PC-9 (cell line): ENCODE results near the gene PAH. TPM values are rescaled to one million over a fixed set of nuclear protein-coding genes. Genes with fewer than 3 reads are reported as not detected.
A peak's percentile ranks its signal among the peaks of the same experiment; 100 is the strongest.

Experiments
- BruUV-seq: library from RNA; stranded (reverse); fragments of 400-500 nt; replicated peaks from 2 replicates; lab custom pipeline; 2021; lab: Mats Ljungman, UMichigan
- CTCF ChIA-PET: fragments of 300-600 bp; sonication (Branson Sonifier 250); formaldehyde crosslinking; loops from one replicate; lab custom pipeline; 2022; ENCODE audit warnings: antibody characterized with exemption; lab: Charles Lee
- POLR2A ChIA-PET: fragments of 300-600 bp; sonication (Branson Sonifier 250); formaldehyde crosslinking; loops from one replicate; lab custom pipeline; 2022; ENCODE audit warnings: antibody characterized with exemption; ENCODE audit not compliant: unreplicated experiment; lab: Charles Lee
- DNase-seq, 2 experiments: peaks; one replicate each; pipeline versions ENCODE4 v3.0.0 to v3.0.0-alpha.2; 2015 to 2022; ENCODE audit warnings: mixed read lengths in 1 of 2
- H2AFZ ChIP-seq: fragments of 200-600 bp; sonication (generic); 2 replicates; pipeline ENCODE4 v1.8.1; 2017; ENCODE audit warnings: antibody characterized with exemption
- H3F3A ChIP-seq: fragments of 200-600 bp; sonication (generic); 2 replicates; pipeline ENCODE4 v1.8.1; 2017; ENCODE audit warnings: antibody characterized with exemption, mild to moderate bottlenecking, low read depth; ENCODE audit not compliant: insufficient read depth
- H3K27ac ChIP-seq: fragments of 200-600 bp; sonication (generic); 2 replicates; pipeline ENCODE4 v1.6.1; 2016; ENCODE audit warnings: mixed run types
- H3K27me3 ChIP-seq: fragments of 200-600 bp; sonication (generic); 2 replicates; pipeline ENCODE4 v1.6.1; 2016; ENCODE audit warnings: low read depth, mixed run types; ENCODE audit not compliant: insufficient read depth
- H3K36me3 ChIP-seq: fragments of 200-600 bp; sonication (generic); 2 replicates; pipeline ENCODE4 v1.6.1; 2016; ENCODE audit warnings: low read depth, mixed run types
- H3K4me1 ChIP-seq: fragments of 200-600 bp; sonication (generic); replicated peaks from 2 replicates; pipeline ENCODE4 v1.6.1; 2016; ENCODE audit warnings: mixed run types; ENCODE audit not compliant: insufficient read depth
- H3K4me2 ChIP-seq: fragments of 200-600 bp; sonication (generic); 2 replicates; pipeline ENCODE4 v1.6.1; 2017; ENCODE audit warnings: mixed run types
- H3K4me3 ChIP-seq: fragments of 200-600 bp; sonication (generic); 2 replicates; pipeline ENCODE4 v1.6.1; 2016; ENCODE audit warnings: mixed run types
- H3K79me2 ChIP-seq: fragments of 200-600 bp; sonication (generic); 2 replicates; pipeline ENCODE4 v1.6.1; 2017; ENCODE audit warnings: low read depth, mixed run types
- H3K9me2 ChIP-seq: fragments of 200-600 bp; sonication (generic); 2 replicates; pipeline ENCODE4 v1.8.1; 2017; ENCODE audit warnings: mild to moderate bottlenecking; ENCODE audit not compliant: insufficient read depth
- H3K9me3 ChIP-seq: fragments of 200-600 bp; sonication (generic); 2 replicates; pipeline ENCODE4 v1.8.1; 2016; ENCODE audit warnings: low read depth; ENCODE audit not compliant: insufficient read depth
- H4K20me1 ChIP-seq: fragments of 200-600 bp; sonication (generic); 2 replicates; pipeline ENCODE4 v1.8.1; 2017; ENCODE audit not compliant: insufficient read depth
- CTCF ChIP-seq: fragments of 200-600 bp; sonication (generic); conservative IDR thresholded peaks from 2 replicates; pipeline ENCODE4 v1.6.1; 2017; ENCODE audit warnings: mixed run types, antibody characterized with exemption, mild to moderate bottlenecking, moderate library complexity
- EZH2 ChIP-seq: fragments of 200-600 bp; sonication (generic); IDR thresholded peaks from 2 replicates; pipeline ENCODE4 v1.8.0; 2017; ENCODE audit warnings: antibody characterized with exemption, low read depth
- intact Hi-C: fragments of 100-400 bp; cut with micrococcal nuclease; formaldehyde crosslinking; loops from one replicate; pipeline ENCODE4 v1.10.0; 2022; ENCODE audit not compliant: unreplicated experiment
- total RNA-seq: library from RNA; stranded (reverse); gene quantifications from 2 replicates; pipeline ENCODE4 v1.2.3, GENCODE V29; 2021

PAH gene
- total RNA-seq, 1 experiment from 2014 or later: not detected

DNA sequence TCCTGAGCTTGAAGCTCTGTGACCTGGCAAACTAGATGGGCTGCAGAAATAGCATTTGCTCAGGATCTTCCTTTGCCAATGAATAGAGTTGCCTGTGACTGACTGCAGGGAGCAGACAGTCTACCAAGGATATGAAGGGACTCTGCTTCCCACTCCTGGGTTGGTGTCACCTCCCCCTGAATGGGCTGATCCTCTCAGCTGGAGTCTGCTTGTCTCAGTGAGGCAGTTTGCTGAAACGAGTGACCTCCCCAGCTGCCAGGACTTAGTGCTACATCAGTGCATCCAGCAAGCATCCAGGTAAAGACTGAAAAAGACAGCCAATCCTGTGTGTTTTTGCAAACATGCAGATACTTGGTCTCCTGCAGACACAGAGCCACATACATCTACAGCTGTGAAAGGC, 28.5 kb downstream of the PAH start:
- ChIA-PET POLR2A (no interaction called here), CTCF (no interaction called here)
- Histone ChIP-seq H3K4me3 (no peak overlapping the region), H3K9me2 (no peaks in the 10 kb centered on the region), H3K79me2 (no peaks in the 10 kb centered on the region), H3F3A (no peaks in the 10 kb centered on the region), H3K4me2 (no peak overlapping the region), H3K27ac (no peak overlapping the region), H3K36me3 (no peaks in the 10 kb centered on the region), H3K27me3 (peaks cover 18% of the 10 kb centered on the region), H3K9me3 (no peaks in the 10 kb centered on the region), H4K20me1 (no peaks in the 10 kb centered on the region; the same call in 1 of the 2 replicates), H3K4me1 (no peaks in the 10 kb centered on the region), H2AFZ (no peak overlapping the region)
- intact Hi-C loops: no loop called here
- no peak for DNase-seq
- no TSS peak for BruUV-seq
- TF ChIP-seq CTCF (no peak), EZH2 (no peak)

- Histone ChIP-seq H4K20me1 (no peaks in the 10 kb centered on the region; the same call in 1 of the 2 replicates), H3K79me2 (no peaks in the 10 kb centered on the region), H2AFZ (no peak overlapping the region), H3K27me3 (peaks cover 18% of the 10 kb centered on the region), H3K27ac (no peak overlapping the region), H3K36me3 (no peaks in the 10 kb centered on the region), H3K4me3 (no peak overlapping the region), H3K4me2 (no peak overlapping the region), H3K9me2 (no peaks in the 10 kb centered on the region), H3F3A (no peaks in the 10 kb centered on the region), H3K9me3 (no peaks in the 10 kb centered on the region), H3K4me1 (no peaks in the 10 kb centered on the region)
- intact Hi-C loops: no loop called here
- ChIA-PET CTCF (no interaction called here), POLR2A (no interaction called here)
- BruUV-seq: no TSS peak
- TF ChIP-seq EZH2 (no peak), CTCF (no peak)
- no peak for DNase-seq
Observed at GRCh38 chr12:102885043-102885932, 31.8 kb downstream of the PAH start.

- no peaks in the 10 kb centered on the region for H3K9me2 ChIP-seq
- H3K4me1 ChIP-seq: no peaks in the 10 kb centered on the region
- peak in 1 of 2 experiments; percentile 48 for DNase-seq
- no peak overlapping the region for H3K4me3 ChIP-seq
- POLR2A ChIA-PET: no interaction called here
- H2AFZ ChIP-seq: no peak overlapping the region
- no peaks in the 10 kb centered on the region for H3K36me3 ChIP-seq
- CTCF ChIA-PET: interaction anchor here (0.6 kb wide), 1 partner anchor 60 kb away, joined by 3 read pairs; no protein-coding TSS in a partner anchor
- intact Hi-C loops: loop anchor here (1.0 kb wide), 2 partner anchors 665 to 749 kb away; no protein-coding TSS in a partner anchor
- peak; percentile 83 for TF ChIP-seq CTCF
- TF ChIP-seq EZH2: no peak
- no peaks in the 10 kb centered on the region for H3F3A ChIP-seq
- no TSS peak for BruUV-seq
- H3K27ac ChIP-seq: no peak overlapping the region
- H3K9me3 ChIP-seq: no peaks in the 10 kb centered on the region
- H4K20me1 ChIP-seq: no peaks in the 10 kb centered on the region; the same call in 1 of the 2 replicates
- H3K79me2 ChIP-seq: no peaks in the 10 kb centered on the region
- peaks cover 14% of the 10 kb centered on the region for H3K27me3 ChIP-seq
- no peak overlapping the region for H3K4me2 ChIP-seq
Observed at GRCh38 chr12:102883204-102883799, 33.7 kb downstream of the PAH start.
